Activated naive CD4-positive, alpha-beta T cell (primary cell): Measurements from ENCODE around the gene XPC.
"Not testable (repeated sequence)": the region's sequence is repeated elsewhere in the genome, so short reads cannot be mapped to it uniquely, and the experiment has no call there.

ENCODE experiments used
- DNase-seq, 4 experiments: peaks; one replicate each; lab custom pipeline; 2025; lab: John Stamatoyannopoulos, UW

The XPC gene

DNA sequence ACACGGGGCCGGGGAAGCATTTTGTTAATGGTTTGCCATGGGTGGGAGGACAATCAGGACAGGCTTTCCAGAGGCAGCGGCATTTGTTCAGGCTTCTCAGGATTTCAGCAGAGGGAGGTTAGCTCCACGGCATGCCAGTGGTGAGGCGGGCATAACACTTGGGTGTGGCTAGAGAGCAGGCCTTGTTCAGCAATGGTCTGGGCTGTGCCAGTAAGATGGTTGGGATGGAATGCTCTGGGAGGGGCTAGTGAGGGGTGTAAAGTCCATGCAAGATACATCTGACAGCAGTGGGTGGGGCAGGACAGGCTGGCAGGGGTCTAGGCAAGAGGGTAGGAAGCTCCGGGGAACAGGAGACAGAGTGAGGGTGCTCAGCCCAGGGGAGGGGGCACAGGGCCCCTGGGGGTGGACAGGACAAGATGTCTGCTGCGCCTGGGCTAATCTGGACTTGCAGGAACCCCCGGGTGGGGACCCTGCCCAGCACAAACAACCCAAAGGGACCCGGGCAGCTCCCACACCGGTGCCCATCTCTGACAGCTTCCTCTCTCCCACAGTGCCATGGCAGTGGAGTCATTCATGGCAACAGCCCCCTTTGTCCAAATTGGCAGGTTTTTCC lies 45.1 kb downstream of the XPC start:
- DNase-seq, result no peak

DNA sequence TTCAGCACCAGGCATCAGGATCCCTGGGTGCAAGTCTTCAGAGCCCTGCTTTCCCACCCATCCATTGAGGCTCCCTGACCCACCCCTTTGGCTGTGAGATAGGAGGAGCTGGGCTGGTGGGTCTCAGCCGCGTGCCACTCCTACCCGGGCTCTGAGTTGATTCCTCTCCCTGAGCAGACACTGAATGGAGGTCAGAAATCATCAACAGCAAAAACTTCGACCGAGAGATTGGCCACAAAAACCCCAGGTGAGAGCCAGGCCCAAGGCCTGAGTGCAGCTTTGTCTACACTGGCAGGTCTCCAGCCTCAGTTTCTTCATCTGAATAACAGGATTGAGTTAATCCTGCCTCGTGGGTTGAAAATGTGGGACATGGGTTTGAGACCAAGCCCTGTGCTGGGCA lies 45.7 kb downstream of the XPC start:
- DNase-seq, result no peak

DNA sequence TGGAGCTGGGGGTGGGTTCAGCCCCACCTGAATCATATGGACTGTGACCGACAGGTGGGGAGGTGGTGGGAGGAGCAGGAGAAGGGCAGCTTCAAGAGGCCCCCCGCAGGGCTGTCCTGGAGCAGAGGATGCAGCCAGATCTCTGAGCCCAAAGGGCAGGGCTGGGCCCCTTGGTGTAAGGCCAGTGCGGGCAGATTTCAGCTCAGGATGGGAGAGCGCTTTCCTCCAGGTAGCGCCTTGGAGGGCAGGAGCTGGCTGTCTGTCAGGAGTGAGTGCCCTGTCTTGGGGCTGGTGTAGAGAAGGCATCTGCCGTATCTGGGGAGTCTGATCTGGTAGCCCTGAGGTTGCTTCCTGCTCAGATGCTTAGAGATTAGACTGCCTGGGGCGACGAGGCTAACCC lies 46.3 kb downstream of the XPC start:
- no peak for DNase-seq

DNA sequence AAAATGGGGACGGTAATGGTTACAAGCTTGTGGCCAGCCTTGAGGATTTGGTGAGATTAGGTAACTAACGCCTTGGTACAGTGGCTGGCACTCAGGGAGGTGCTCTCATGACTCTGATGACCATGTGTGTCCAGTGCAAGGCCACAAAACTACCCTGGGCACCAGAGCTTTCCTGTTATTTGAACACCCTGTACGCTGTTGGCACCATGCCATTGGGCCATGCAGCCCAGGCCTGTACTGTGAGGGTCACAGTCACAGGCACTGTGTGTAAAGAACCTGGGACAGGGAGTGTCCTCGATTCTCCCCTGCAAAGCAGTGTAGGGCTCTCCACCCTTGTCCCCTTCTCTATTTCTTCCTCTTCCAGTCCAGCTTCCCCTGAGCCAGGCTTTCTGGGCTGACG lies 47.3 kb downstream of the XPC start:
- DNase-seq, result no peak

DNA sequence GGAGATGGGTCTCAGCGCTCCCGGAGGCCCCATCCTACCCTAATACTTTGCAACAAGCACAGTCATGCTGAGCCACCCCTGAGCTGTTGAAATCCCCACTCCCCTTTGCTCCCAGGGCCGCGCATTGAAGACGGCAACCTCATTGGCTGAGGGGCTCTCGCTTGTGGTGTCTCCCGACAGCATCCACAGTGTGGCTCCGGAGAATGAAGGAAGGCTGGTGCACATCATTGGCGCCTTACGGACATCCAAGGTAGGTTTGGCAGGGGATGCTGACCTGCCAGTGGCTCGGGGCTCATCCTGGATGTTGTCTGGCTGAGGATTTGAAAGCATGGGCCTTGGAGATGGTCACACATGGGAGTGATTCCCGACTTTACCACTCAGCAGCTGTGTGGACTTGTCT lies 47.7 kb downstream of the XPC start:
- no peak for DNase-seq

DNA sequence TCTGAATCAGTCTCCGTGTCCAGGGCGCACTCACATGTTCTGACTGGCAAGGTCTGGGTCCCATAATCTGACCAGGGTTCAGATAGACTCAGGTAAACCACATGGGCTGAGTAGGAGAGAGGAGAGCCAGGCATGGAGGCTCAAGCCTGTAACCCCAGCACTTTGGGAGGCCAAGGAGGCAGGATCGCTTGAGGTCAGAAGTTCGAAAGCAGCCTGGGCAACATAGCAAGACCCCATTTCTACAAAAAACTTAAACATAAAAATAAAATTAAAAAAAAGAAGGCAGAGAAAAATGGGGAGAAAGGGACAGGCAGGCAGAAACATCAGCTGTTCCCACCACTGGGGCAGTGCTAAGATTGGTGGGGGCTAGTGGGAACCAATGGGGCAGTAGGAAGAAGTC lies 48.2 kb downstream of the XPC start:
- no peak for DNase-seq

DNA sequence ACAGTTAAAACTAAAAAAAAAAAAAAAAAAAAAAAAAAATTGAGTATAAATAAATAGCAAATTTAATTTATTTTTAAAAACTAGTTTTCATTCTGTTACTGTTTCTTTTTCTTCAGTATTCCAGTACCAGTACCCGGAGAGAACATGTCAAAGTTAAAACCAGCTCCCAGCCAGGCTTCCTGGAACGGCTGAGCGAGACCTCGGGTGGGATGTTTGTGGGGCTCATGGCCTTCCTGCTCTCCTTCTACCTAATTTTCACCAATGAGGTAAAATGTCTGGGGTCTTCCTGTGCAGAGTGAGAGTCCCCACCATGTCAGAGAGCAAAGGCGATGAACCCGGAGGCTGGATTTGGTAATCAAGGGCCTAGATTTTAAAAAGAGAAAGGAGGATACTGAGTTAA lies 49.1 kb downstream of the XPC start:
- DNase-seq, result no peak

DNA sequence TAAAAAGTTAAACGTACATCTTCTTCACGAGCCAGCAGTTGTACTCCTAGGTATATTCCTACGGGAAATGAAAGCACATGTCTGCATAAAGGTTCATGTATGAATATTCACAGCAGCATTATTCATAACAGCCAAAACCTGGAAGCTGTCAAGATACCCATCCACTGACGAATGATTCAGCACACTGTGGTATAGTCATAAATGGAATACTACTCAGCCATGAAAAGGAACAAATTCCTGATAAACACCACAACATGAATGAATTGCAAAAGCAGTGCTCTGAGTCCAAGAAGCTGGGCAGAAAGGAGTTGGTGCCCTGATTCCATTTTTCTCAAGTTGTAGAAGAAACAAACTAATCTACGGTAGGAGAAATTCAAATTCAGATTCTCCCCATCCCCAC lies 49.7 kb downstream of the XPC start:
- no peak for DNase-seq

DNA sequence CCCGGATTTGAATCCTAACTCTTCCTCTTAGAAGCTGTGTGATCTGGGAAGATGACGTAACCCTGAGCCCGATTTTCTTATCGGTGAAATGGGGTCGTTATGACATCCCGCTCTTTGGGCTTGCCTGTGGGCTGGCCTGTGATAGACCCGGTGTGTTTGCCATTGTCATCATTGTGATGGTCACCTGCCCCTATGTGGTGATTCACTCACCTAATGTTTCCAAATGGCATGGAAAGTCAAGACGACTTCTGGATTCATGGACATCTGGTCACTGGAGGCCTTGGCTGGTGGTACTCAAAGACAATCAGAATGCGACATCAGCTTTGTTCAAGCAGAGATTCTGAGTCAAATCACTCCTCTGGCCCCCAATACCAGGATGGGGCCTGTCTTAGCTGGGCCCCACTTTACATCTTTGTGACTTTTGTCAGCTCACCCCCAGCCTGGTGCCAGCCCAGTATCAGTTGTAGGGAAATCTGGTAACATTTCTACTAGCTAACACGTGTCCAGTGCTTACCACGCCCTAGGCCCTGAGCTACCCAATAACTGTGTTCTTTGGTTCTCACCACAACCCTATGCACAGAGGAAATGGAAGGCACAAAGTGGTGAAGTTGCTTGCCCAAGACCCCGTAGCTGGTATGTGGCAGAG lies 50.8 kb downstream of the XPC start:
- DNase-seq, result no peak

DNA sequence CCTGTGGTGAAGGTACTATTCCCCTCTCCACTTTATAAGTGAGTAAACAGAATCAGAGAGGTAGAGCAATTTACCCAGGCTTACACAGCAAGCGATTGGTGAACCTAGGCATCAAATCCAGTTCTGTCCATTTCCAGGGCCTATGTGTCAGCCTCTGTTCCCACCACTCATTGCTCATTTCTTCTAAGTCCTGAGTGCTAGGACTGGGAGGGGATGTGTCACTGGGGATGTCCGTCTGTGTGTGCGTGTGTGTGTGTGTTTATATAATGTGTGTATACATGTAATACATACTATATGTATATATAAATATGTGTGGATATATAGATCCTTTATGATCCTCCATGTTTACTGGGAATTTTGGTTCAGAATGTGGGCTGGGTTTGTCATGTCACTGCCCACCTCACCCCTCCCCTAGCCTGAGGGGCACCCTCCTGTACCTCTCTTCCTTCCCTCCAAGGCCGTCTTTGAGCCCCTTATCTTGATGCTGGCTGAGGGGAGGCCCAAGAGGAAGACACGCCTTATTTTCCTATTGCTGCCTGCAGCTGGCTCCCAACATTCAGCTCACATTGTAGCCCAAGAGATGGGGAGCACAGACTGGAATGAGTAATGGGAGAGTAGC lies 51.4 kb downstream of the XPC start:
- DNase-seq, result no peak

DNA sequence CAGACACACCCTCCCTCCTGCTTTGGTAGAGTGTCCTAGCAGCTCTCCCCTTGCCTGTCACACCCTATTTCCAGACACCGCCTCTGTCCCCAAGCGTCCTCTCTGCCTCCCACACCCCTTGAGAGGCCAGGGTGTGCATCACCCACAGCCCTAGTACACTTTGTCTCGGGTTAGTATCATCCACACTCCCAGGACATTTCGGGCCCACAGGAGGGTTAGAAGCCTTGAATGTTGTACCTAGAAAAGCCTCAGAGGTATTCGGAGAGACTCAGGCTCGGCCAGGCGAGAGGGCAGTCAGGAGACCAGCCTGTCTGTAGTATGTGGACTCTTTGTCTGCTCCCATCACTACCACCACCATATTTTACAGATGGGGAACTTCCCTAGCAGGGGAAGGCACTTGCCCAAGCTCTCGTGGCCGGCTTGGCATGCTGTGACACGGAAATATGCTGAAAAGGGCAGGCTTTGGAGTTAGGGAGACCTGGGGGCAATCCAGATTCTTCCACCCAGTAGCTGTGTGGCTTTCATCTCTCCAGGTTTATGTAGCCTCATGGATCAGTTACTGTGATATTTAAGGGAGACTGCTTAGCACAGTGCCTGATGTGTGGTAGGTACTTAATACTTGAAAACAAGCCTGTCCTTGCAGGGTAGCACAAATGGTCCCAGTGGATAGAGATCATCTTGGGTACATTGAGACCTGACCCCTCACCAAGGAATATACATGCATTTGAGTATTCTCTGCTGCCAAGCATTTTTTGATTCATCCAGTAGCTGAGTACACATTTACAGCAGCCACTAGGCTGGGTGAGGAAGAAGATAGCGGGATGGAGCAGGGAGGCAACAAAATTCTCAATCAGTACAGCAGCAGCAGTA lies 52.1 kb downstream of the XPC start:
- no peak for DNase-seq

DNA sequence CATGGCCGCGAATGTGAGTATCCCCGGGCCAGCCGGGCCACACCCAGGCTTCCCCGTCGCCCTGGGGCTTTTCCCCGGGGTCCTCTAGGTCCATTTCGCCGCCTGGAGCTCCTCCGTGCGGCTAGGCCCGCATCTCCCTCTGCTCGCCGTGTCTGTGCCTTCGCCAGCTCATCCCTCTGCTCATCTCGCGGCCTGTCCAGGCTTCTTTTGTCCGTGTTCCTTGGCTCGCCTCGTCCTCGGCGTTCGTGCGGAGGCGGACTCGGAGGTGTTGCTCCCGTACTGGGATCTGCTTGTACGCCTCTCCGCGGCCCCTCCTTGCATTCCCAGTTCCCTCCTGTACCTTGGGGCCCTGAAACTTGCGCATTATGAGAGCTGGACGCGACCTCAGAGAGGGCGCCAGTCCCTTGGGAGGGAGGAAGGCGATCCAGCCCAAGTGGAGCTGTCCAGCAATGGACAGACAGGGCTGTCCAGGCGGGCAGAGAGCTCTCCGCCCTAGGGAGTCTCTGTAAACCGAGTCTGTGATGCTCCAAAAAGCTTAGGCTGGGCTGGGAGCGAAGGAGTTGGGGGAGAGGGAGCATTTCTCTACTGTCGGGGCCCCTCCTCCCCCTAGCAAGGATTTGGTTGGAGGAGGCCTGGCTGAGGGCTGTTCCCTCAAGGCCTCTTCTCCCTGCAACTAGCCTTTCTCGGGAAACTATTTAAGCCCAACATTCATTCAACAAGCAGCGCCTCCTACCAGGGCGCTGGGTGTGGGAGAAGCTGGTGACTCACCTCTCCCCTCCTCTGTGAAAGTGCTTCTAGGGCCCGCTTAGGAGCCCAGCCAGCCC lies 53.0 kb downstream of the XPC start:
- peak in 2 of 4 experiments; percentile 23 to 31 for DNase-seq

DNA sequence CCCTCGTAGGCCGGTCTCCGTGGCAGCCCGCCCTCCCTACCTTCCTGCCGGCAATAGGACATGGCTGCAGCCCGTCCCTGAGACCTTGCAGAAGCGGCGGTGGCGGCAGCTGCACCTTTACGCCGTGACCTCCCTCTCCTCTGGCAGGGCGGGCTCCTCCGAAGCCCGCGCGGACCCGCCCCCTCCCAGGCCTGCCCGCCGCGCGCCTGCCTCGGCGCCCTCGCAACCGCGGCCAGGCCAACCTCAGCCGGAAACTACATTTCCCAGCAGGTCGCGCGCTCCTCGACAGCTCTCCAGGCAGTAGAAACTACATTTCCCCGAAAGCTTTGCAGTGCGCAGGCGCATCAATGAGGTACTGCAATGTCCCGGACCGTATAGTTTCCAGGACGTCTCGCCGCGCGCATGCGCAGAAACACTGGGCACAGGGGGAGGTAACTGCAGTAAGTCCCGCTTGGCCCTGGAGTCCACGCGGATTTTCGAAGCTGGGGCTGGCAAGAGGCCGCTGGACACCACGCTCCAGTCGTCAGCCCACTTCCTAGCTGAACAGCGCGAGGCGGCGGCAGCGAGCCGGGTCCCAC lies 53.7 kb downstream of the XPC start, which contains the start of the genes CHCHD4 and TMEM43:
Gene CHCHD4 (minus strand): TSS at position 256 of the 578 bp plus-strand sequence. CDS start 194 bp downstream, at position 62.
Gene TMEM43 (plus strand): TSS at position 438 of the 578 bp plus-strand sequence. CDS start 142 bp downstream, outside the sequence.
- DNase-seq, result peak; percentile 93 to 97 (median 96)

DNA sequence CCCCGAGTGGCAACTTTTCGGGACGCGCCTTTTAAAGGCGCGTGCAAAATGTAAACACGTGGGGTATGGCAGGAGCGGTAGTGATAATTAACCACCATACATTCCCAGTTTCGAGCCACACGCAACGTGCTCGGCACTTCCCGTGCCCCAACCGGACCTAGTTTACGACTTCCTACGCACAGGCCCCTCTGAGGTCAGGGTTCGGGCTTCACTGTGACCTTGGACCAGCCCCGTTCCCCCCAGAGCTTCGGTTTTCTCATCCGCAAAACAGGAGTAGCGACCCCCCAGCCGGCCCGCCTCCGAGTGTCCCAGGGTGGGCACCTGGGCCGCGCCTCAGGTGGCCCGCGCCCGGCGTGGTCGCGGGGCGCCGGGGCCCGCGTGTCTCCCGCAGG lies 54.2 kb downstream of the XPC start:
- DNase-seq, result peak in 3 of 4 experiments; percentile 47 to 55 (median 48)

DNA sequence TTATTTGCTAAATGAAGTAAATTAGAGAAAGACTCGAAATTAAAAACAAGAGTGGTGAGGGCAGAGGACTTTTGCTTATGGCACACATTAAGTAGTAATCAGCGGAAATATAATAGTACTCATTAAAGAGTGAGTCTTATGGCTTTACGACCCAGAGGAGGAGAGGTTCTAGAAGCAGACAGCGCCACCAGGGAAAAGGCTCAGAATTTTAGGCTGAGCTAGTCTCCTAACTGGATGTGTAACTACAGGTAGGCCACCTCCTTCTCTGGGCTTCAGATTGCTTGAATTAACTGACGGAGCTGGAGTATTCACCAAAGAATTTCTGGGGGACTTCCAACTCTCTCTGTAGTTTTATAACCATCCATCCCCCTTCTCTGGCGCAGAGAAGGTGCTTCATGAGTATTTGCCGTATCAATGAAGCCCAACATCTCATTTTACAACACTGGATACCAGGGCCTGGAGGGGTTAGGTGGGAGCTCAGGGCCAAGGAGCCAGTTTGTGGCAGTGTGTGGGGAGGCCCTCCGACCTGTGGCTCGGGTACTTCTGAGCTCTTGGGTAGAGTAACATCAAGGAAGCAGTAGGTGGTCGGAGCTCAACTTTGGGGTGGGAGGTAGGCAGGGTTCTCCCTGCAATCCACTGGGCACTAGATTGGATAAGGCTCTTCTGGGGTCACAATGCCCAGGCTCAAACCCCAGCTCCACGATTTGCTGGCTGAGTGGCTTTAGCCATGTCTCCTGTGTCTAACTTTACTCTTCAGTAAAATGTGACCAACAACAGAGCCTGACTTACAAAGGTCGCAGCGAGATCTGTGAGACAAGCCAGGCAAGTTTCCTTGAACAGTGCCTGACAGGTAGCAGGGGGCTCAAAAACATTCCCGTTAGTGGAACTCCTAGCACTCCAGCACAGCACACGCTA lies 54.8 kb downstream of the XPC start:
- no peak for DNase-seq

DNA sequence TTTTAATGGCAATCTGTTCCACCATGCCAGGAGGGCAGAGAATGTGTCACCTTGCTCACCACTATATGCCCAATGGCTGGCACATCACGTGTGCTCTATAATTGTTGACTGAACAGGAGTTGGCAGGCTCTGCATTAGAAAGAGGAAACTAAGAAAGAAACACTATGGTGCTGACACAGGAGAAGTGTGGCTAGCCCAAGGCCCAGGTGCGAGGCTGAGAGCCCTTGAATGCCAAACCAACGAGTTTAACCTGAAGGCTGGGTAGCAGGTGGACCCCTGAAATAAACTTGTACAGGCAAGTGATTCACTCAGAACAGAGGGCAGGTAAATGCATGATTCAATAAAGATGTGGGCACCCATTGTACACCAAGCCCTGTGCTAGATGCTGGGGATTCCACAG lies 56.1 kb downstream of the XPC start:
- no peak for DNase-seq

DNA sequence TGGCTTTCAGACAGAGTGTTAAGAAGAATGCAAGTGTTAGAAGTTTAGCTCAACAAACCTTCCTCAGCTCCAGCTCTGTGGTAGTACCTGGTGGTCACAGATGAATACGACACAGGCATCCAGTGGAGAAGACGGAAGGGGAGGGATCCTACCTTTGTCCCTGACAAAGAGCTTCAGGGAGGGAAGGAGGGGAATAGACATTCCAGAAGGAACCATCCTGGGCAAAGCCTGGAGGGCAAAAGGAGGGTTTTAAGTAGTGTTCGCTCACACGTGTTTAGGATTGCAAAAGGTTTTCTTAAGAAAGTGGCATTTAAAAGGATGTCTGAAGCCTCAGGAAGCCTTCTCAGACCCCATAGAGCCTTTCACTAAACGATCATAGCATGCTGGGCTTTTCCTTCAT lies 56.5 kb downstream of the XPC start:
- no peak for DNase-seq

DNA sequence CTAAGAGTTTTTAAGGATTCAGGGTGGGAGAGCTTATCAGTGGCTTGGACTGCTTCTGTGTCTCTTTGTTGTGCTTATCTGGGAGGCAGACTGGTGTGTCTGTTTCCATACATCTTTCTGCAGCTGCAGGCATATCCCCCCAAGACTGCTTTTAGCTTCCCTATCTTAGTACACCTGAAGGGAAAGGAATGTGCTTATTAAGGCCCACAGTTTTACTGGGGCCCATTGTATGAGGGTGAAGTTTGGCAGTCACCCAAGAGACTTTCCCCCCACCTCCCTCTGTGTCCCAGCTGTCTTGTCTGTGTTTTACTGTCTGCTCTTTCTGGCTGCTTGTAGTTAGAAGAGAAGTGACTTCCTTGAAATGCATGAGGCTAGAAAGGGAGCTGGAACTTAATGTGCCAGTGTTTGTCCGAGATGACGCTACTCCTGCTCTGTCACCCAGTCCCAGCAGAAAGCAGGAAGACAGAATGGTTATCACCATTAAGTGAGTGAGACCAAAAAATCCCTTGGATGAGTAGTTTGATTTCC lies 57.4 kb downstream of the XPC start:
- DNase-seq, result not testable (repeated sequence)

DNA sequence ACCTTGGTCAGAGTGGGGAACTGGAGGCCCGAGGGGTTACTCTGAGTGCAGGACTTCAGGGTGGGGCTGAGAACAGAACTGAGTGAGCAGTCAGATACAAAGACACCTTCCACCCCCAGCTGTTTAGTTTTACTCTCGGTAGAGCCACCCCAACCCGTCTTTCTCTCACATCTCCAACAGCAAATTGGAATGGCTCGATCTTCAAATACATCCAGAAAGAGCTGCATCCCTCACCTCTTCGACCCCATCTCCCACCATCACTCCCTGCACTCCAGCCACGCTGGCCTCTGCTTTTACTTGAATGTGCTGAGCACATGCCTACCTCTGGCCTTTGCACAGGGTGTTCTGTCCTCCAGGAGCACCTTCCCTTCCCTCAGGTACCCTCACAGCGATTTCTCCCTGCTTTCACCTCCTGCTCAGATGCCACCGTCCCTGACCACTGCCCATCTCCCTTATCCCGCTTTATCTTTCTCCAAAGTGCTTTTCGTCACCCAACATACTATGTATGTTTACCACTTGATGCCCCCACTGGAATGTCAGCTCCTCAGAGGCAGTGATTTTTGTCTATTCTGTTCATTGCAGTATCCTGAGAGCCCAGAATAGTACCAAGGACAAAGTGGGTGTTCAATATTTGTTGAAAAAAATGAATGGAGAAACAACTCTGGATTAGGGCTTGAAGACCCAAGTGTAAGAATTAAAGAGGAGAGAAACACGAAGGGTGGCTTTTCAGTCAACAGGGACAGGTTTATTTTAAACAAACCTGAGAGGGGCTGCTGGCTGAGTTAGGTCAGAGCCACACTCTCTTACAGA lies 58.1 kb downstream of the XPC start:
- no peak for DNase-seq
